Keratinocyte (primary cell): ENCODE measurements around the gene CWC27. TPM values are rescaled to one million over a fixed set of nuclear protein-coding genes. Genes with fewer than 3 reads are reported as not detected.

ENCODE experiments used
- DNase-seq: peaks from one replicate; pipeline ENCODE4 v3.0.0-alpha.2; 2011; ENCODE audit warnings: low read depth, missing footprints, low spot score
- FAIRE-seq: peaks from 2 replicates; lab custom pipeline; 2011; peaks lifted over from hg19 to GRCh38; lab: Jason Lieb, UNC
- H2AFZ ChIP-seq: 2 replicates; pipeline ENCODE4 v1.6.0; 2012; ENCODE audit warnings: low read length, control low read depth, inconsistent platforms; ENCODE audit not compliant: control insufficient read depth
- H3K27ac ChIP-seq: 2 replicates; pipeline ENCODE4 v1.5.1; 2011; ENCODE audit warnings: low read length; ENCODE audit not compliant: control insufficient read depth, insufficient read depth
- H3K27me3 ChIP-seq: 3 replicates; pipeline ENCODE4 v1.6.0; 2011; ENCODE audit warnings: low read length; ENCODE audit not compliant: control insufficient read depth, insufficient read depth; ENCODE audit errors: extremely low read depth
- H3K36me3 ChIP-seq, 2 experiments: 2 replicates in 1 of 2; 3 replicates in 1 of 2; pipeline ENCODE4 v1.5.1; 2011; ENCODE audit warnings: low read length in 2 of 2, mild to moderate bottlenecking in 1 of 2; ENCODE audit not compliant: control insufficient read depth in 2 of 2, insufficient read depth in 2 of 2; ENCODE audit errors: extremely low read depth in 1 of 2
- H3K4me1 ChIP-seq: 3 replicates; pipeline ENCODE4 v1.5.1; 2011; ENCODE audit warnings: low read length; ENCODE audit not compliant: control insufficient read depth, insufficient read depth; ENCODE audit errors: extremely low read depth
- H3K4me2 ChIP-seq: 3 replicates; pipeline ENCODE4 v1.6.0; 2011; ENCODE audit warnings: low read depth, low read length; ENCODE audit not compliant: control insufficient read depth, insufficient read depth; ENCODE audit errors: extremely low read depth
- H3K4me3 ChIP-seq, 3 experiments: fragments of 200-600 bp in 1 of 3; sonication (generic) in 1 of 3; 2 replicates in 2 of 3; 3 replicates in 1 of 3; pipeline ENCODE4 v1.5.1; 2011 to 2016; ENCODE audit warnings: low read length in 3 of 3, mild to moderate bottlenecking in 3 of 3, control low read depth in 2 of 3, inconsistent platforms in 1 of 3, low read depth in 1 of 3, mixed read lengths in 1 of 3, mixed run types in 1 of 3, moderate library complexity in 1 of 3; ENCODE audit not compliant: control insufficient read depth in 2 of 3, insufficient read depth in 2 of 3; ENCODE audit errors: extremely low read depth in 1 of 3
- H3K79me2 ChIP-seq: 2 replicates; pipeline ENCODE4 v1.6.0; 2012; ENCODE audit warnings: low read length; ENCODE audit not compliant: control insufficient read depth, insufficient read depth
- H3K9ac ChIP-seq: 3 replicates; pipeline ENCODE4 v1.6.0; 2011; ENCODE audit warnings: low read length; ENCODE audit not compliant: control insufficient read depth, insufficient read depth; ENCODE audit errors: extremely low read depth
- H3K9me1 ChIP-seq: 3 replicates; pipeline ENCODE4 v1.6.0; 2011; ENCODE audit warnings: low read length; ENCODE audit not compliant: control insufficient read depth, insufficient read depth; ENCODE audit errors: extremely low read depth
- H3K9me3 ChIP-seq: 2 replicates; pipeline ENCODE4 v1.5.1; 2012; ENCODE audit warnings: low read depth, low read length; ENCODE audit not compliant: control insufficient read depth
- H4K20me1 ChIP-seq: 3 replicates; pipeline ENCODE4 v1.6.0; 2011; ENCODE audit warnings: low read length; ENCODE audit not compliant: control insufficient read depth, insufficient read depth; ENCODE audit errors: extremely low read depth
- CTCF ChIP-seq, 3 experiments: IDR thresholded peaks in 1 of 3; conservative IDR thresholded peaks in 1 of 3; optimal IDR thresholded peaks in 1 of 3; 2 replicates in 2 of 3; 3 replicates in 1 of 3; pipeline versions ENCODE3 to v1.5.1; 2011; ENCODE audit warnings: low read length in 3 of 3, mild to moderate bottlenecking in 3 of 3, moderate library complexity in 2 of 3, control low read depth in 1 of 3, inconsistent platforms in 1 of 3; ENCODE audit not compliant: insufficient read depth in 2 of 3; ENCODE audit errors: extremely low read depth in 1 of 3
- EZH2 ChIP-seq: IDR thresholded peaks from one replicate; pipeline ENCODE4 v1.6.1; 2012; ENCODE audit warnings: inconsistent platforms, mild to moderate bottlenecking, low read length, moderate library complexity
- dilution Hi-C: fragments of 300-500 bp; cut with MboI; formaldehyde crosslinking; loops from one replicate; pipeline ENCODE4 v1.7.0; 2020; ENCODE audit warnings: low sequenced_read_pairs; ENCODE audit not compliant: extremely low pct_ligation_motif_present
- polyA plus RNA-seq, 5 experiments: library from polyadenylated mRNA; depleted of rRNA in 3 of 5; stranded (reverse) in 3 of 5; stranded (forward) in 1 of 5; unstranded in 1 of 5; fragments of >200 nt; gene quantifications; 1 replicate in 1 of 5; 2 replicates in 3 of 5; 3 replicates in 1 of 5; pipeline versions ENCODE4 v1.2.1 to v1.2.3, GENCODE V29; 2011 to 2012; ENCODE audit warnings: missing spikeins in 2 of 5, low read depth in 1 of 5, low replicate concordance in 1 of 5

Gene CWC27
- polyA plus RNA-seq, 1 donor (not counting 4 experiments of a cell fraction or from before 2014, with no cell fraction given), result 31.8 TPM

GRCh38 chr5:64831996-64832395, 63.3 kb downstream of the CWC27 start:
- Histone ChIP-seq H3K36me3 (no peaks in the 10 kb centered on the region), H3K4me3 (no peak overlapping the region), H3K27me3 (no peaks in the 10 kb centered on the region), H3K4me1 (no peaks in the 10 kb centered on the region), H3K4me2 (no peak overlapping the region), H3K79me2 (no peaks in the 10 kb centered on the region), H2AFZ (no peak overlapping the region), H3K9me3 (no peaks in the 10 kb centered on the region), H3K9ac (no peak overlapping the region), H4K20me1 (no peaks in the 10 kb centered on the region), H3K27ac (no peak overlapping the region), H3K9me1 (no peaks in the 10 kb centered on the region)
- dilution Hi-C loops, result no loop called here
- TF ChIP-seq CTCF (optimal IDR thresholded peaks at IDR 0.05 in 1 of 3, IDR thresholded peaks at IDR 0.05 in 1 of 3, conservative IDR thresholded peaks at IDR 0.05 in 1 of 3; ENCODE audit: extremely low read depth in 1 of 3, insufficient read depth in 2 of 3, low read length in 3 of 3) (no peak), EZH2 (no peak)
- DNase-seq, result no peak
- FAIRE-seq, result no peak

DNA sequence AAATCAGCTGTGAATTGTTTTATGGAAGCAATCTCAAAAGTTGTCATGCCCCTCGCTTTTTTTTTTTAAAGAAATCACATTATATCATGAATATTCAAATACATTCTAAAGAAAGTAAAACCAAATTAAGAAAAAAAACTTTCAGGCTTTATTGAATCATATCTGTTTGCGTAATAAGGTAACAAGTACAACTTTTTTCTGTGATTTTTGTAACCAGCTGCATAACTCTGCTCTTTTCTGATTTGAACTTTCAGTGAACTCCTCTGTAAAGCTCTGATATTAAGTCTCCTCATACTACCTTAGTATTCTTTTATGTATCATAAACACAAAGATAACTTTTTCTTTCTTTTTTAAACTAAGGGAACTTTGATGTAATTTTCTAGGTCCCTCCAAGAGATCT, 65.3 kb downstream of the CWC27 start:
- Histone ChIP-seq H3K27ac (no peak overlapping the region), H3K79me2 (no peaks in the 10 kb centered on the region), H3K9me3 (no peaks in the 10 kb centered on the region), H3K36me3 (no peaks in the 10 kb centered on the region), H4K20me1 (no peaks in the 10 kb centered on the region), H3K9ac (no peak overlapping the region), H3K4me1 (peaks cover 8% of the 10 kb centered on the region), H3K9me1 (no peaks in the 10 kb centered on the region), H2AFZ (no peak overlapping the region), H3K4me2 (no peak overlapping the region), H3K27me3 (no peaks in the 10 kb centered on the region), H3K4me3 (no peak overlapping the region)
- no peak for DNase-seq
- no peak for FAIRE-seq
- TF ChIP-seq CTCF (optimal IDR thresholded peaks at IDR 0.05 in 1 of 3, IDR thresholded peaks at IDR 0.05 in 1 of 3, conservative IDR thresholded peaks at IDR 0.05 in 1 of 3; ENCODE audit: extremely low read depth in 1 of 3, insufficient read depth in 2 of 3, low read length in 3 of 3) (no peak), EZH2 (no peak)
- dilution Hi-C loops, result no loop called here
